Measurements from ENCODE around the gene CPSF4.

Gene CPSF4

GRCh38 chr7:99397297-99397983, 41.3 kb upstream of the CPSF4 start:
- TF ChIP-seq TARDBP (IDR thresholded peaks at IDR 0.05) (no peak), CTBP1 (IDR thresholded peaks at IDR 0.05; ENCODE audit: borderline replicate concordance) (no peak), LEF1 (IDR thresholded peaks at IDR 0.05; ENCODE audit: borderline replicate concordance) (no peak), NFRKB (IDR thresholded peaks at IDR 0.05) (no peak), ARNT (IDR thresholded peaks at IDR 0.05) (no peak), ELF4 (IDR thresholded peaks at IDR 0.05) (no peak), HDGF (IDR thresholded peaks at IDR 0.05; ENCODE audit: borderline replicate concordance) (no peak), ZNF384 (IDR thresholded peaks at IDR 0.05) (no peak), SUZ12 (IDR thresholded peaks at IDR 0.05) (no peak), FOXA1 (IDR thresholded peaks at IDR 0.05) (no peak), SP1 (IDR thresholded peaks at IDR 0.05) (no peak), FOXK2 (IDR thresholded peaks at IDR 0.05) (no peak), BHLHE40 (IDR thresholded peaks at IDR 0.05; ENCODE audit: borderline replicate concordance) (no peak), FOXM1 (IDR thresholded peaks at IDR 0.05; ENCODE audit: borderline replicate concordance) (no peak), L3MBTL2 (conservative IDR thresholded peaks at IDR 0.05) (no peak)
- TF ChIP-seq, protein P1, sequence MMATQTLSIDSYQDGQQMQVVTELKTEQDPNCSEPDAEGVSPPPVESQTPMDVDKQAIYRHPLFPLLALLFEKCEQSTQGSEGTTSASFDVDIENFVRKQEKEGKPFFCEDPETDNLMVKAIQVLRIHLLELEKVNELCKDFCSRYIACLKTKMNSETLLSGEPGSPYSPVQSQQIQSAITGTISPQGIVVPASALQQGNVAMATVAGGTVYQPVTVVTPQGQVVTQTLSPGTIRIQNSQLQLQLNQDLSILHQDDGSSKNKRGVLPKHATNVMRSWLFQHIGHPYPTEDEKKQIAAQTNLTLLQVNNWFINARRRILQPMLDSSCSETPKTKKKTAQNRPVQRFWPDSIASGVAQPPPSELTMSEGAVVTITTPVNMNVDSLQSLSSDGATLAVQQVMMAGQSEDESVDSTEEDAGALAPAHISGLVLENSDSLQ (IDR thresholded peaks at IDR 0.05): no peak
- ChIA-PET CTCF (no interaction called here), POLR2A (interaction anchor here (4.0 kb wide), 1 partner anchor 11 kb away, joined by 22 read pairs; the partner anchor contains the start of genes BUD31 and PDAP1)
- DNase-seq (ENCODE audit: extremely low spot score): no peak

DNA sequence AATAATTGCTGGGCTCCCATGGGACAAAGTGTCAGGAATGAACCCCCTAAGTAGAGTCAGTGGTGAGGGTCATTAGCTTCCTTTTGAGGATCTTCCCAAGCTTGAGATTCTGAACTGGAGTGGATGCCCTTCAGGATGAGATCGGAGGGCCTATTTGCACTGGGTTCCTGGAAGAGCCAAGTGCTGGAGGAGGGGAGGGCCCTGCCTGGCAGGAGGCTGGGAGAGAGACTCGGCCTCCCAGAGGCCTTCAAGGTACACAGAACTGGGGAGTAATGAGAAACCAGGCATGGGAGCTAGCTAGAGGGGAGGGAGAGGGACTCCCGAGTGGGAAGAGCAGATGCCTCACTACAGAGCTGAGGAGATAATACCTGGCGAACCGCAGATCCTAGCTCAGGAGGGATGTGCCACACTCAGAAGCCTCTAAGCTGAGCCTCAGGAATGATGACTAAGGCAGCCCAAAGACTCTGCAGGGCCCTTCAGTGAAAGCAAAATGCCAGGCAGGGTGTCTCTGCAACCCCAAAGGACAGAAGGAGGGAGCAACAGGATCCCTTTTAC, 39.8 kb upstream of the CPSF4 start:
- ChIA-PET POLR2A (interaction anchor here (0.7 to 4.0 kb wide), 3 partner anchors 8 to 133 kb away, joined by 3 to 22 read pairs (median 3); partner anchors contain the start of genes BUD31 and PDAP1), CTCF (no interaction called here)
- TF ChIP-seq NFRKB (IDR thresholded peaks at IDR 0.05): no peak
- no peak for TF ChIP-seq FOXM1 (IDR thresholded peaks at IDR 0.05; ENCODE audit: borderline replicate concordance)
- TF ChIP-seq CTBP1 (IDR thresholded peaks at IDR 0.05; ENCODE audit: borderline replicate concordance): no peak
- no peak for TF ChIP-seq SUZ12 (IDR thresholded peaks at IDR 0.05)
- no peak for TF ChIP-seq ARNT (IDR thresholded peaks at IDR 0.05)
- no peak for TF ChIP-seq SP1 (IDR thresholded peaks at IDR 0.05)
- TF ChIP-seq FOXA1 (IDR thresholded peaks at IDR 0.05): no peak
- no peak for TF ChIP-seq TARDBP (IDR thresholded peaks at IDR 0.05)
- TF ChIP-seq ELF4 (IDR thresholded peaks at IDR 0.05): no peak
- no peak for TF ChIP-seq HDGF (IDR thresholded peaks at IDR 0.05; ENCODE audit: borderline replicate concordance)
- no peak for TF ChIP-seq BHLHE40 (IDR thresholded peaks at IDR 0.05; ENCODE audit: borderline replicate concordance)
- no peak for TF ChIP-seq L3MBTL2 (conservative IDR thresholded peaks at IDR 0.05)
- TF ChIP-seq FOXK2 (IDR thresholded peaks at IDR 0.05): no peak
- TF ChIP-seq LEF1 (IDR thresholded peaks at IDR 0.05; ENCODE audit: borderline replicate concordance): no peak
- TF ChIP-seq ZNF384 (IDR thresholded peaks at IDR 0.05): no peak

DNA sequence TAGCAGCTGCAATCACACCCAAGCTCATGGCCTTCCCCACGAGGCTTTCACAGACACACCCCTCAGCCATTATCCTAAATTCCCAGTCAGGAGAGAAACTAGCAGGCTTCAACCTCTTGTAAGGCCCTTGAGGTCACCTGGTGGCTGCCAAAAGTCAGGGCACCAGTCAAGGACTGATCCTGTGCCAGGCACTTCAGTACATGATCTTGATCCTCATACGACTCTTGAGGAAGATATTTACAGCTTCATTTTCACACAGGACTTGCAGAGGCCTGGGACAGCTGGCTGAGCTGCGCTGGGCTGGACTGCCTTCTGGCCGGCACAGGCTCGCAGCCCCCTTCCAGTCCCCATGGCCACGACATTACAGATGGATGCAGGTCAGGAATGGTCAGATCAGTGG, 39.1 kb upstream of the CPSF4 start:
- POLR2A ChIA-PET: interaction anchor here (0.6 to 4.0 kb wide), 3 partner anchors 9 to 133 kb away, joined by 3 to 22 read pairs (median 3); partner anchors contain the start of genes BUD31 and PDAP1
- CTCF ChIA-PET: interaction anchor here (1.1 kb wide), 1 partner anchor 9 kb away, joined by 3 read pairs; no protein-coding TSS in a partner anchor

More for the DNA sequence above, 39.8 kb upstream of the CPSF4 start:
- no peak for DNase-seq (ENCODE audit: extremely low spot score)

DNA sequence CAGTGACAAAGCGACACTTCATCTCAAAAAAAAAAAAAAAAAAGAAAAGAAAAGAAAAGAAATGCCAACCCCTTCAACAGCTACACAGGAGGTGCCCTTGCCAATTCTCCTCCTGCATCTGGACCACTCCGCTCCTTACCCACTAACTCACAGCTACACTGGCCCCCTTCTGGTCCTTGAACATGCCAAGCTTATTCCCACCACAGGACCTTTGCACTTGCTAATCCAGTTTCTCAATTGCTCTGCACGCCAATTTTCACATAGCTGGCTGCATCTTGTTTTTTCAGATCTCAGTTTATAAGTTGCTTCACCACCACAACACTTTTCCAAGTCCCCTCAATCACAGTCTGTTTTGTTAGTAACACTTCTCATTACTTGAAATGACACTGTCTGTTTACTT, 35.9 kb upstream of the CPSF4 start:
- POLR2A ChIA-PET: no interaction called here
- TF ChIP-seq NFRKB (IDR thresholded peaks at IDR 0.05): no peak
- no peak for TF ChIP-seq ARNT (IDR thresholded peaks at IDR 0.05)
- no peak for TF ChIP-seq L3MBTL2 (conservative IDR thresholded peaks at IDR 0.05)
- no peak for TF ChIP-seq BHLHE40 (IDR thresholded peaks at IDR 0.05; ENCODE audit: borderline replicate concordance)
- no peak for TF ChIP-seq LEF1 (IDR thresholded peaks at IDR 0.05; ENCODE audit: borderline replicate concordance)
- TF ChIP-seq, protein P1 (IDR thresholded peaks at IDR 0.05): no peak
- no peak for DNase-seq (ENCODE audit: extremely low spot score)
- CTCF ChIA-PET: no interaction called here

More for the DNA sequence above, 39.1 kb upstream of the CPSF4 start:
- TF ChIP-seq ZNF384 (IDR thresholded peaks at IDR 0.05) (no peak), FOXK2 (IDR thresholded peaks at IDR 0.05) (no peak), SUZ12 (IDR thresholded peaks at IDR 0.05) (no peak), TARDBP (IDR thresholded peaks at IDR 0.05) (no peak)
- no peak for DNase-seq (ENCODE audit: extremely low spot score)

DNA sequence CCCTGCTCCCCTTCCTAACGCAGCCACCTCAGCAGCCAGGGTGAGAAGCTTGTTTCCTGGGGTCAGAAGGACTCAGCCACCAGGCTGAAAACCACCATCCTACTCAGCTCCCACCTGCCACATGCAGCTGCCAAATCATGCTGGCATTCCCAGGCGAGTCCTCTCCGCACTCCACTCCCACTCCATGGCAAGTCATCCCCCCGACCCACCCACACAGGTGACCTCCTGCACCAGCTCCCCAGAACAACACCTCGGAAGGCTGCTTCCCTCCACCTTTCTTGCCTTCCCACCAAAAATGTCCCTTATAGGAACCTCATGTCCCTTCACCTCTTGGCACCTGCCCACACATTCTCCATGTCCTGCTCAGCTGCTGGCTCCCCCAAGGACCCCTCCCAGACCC, 35.0 kb upstream of the CPSF4 start:
- TF ChIP-seq TARDBP (IDR thresholded peaks at IDR 0.05) (no peak), FOXA1 (IDR thresholded peaks at IDR 0.05) (no peak), CTBP1 (IDR thresholded peaks at IDR 0.05; ENCODE audit: borderline replicate concordance) (no peak), ELF4 (IDR thresholded peaks at IDR 0.05) (no peak), L3MBTL2 (conservative IDR thresholded peaks at IDR 0.05) (no peak)
- ChIA-PET CTCF (no interaction called here), POLR2A (no interaction called here)

GRCh38 chr7:99404235-99404976, 34.3 kb upstream of the CPSF4 start:
- TF ChIP-seq L3MBTL2 (conservative IDR thresholded peaks at IDR 0.05) (no peak), FOXA1 (IDR thresholded peaks at IDR 0.05) (no peak), FOXM1 (IDR thresholded peaks at IDR 0.05; ENCODE audit: borderline replicate concordance) (no peak), SP1 (IDR thresholded peaks at IDR 0.05) (no peak), SUZ12 (IDR thresholded peaks at IDR 0.05) (no peak), HDGF (IDR thresholded peaks at IDR 0.05; ENCODE audit: borderline replicate concordance) (no peak), CTBP1 (IDR thresholded peaks at IDR 0.05; ENCODE audit: borderline replicate concordance) (no peak), ARNT (IDR thresholded peaks at IDR 0.05) (no peak), TARDBP (IDR thresholded peaks at IDR 0.05) (no peak), BHLHE40 (IDR thresholded peaks at IDR 0.05; ENCODE audit: borderline replicate concordance) (no peak), NFRKB (IDR thresholded peaks at IDR 0.05) (no peak), FOXK2 (IDR thresholded peaks at IDR 0.05) (no peak), ELF4 (IDR thresholded peaks at IDR 0.05) (no peak), LEF1 (IDR thresholded peaks at IDR 0.05; ENCODE audit: borderline replicate concordance) (no peak), ZNF384 (IDR thresholded peaks at IDR 0.05) (no peak)
- TF ChIP-seq, protein P1 (IDR thresholded peaks at IDR 0.05): no peak
- CTCF ChIA-PET: no interaction called here
- DNase-seq (ENCODE audit: extremely low spot score): no peak
- POLR2A ChIA-PET: no interaction called here

More for the DNA sequence above, 35.0 kb upstream of the CPSF4 start:
- no peak for DNase-seq (ENCODE audit: extremely low spot score)
